Right renal pelvis (tissue), 4 donors: ENCODE results near the gene USH2A. TPM values are rescaled to one million over a fixed set of nuclear protein-coding genes. Genes with fewer than 3 reads are reported as not detected.

Experiments
- DNase-seq, 4 donors: peaks; one replicate each; pipeline ENCODE4 v3.0.0-alpha.2; 2013; ENCODE audit warnings: low read depth in 4 of 4, low spot score in 3 of 4, missing footprints in 1 of 4
- polyA plus RNA-seq, 4 donors: library from polyadenylated mRNA; unstranded; fragments of 120-200 nt; gene quantifications; one replicate each; pipeline ENCODE4 v1.2.1, GENCODE V29; 2013; ENCODE audit not compliant: insufficient read length in 4 of 4

Gene USH2A, protein sequence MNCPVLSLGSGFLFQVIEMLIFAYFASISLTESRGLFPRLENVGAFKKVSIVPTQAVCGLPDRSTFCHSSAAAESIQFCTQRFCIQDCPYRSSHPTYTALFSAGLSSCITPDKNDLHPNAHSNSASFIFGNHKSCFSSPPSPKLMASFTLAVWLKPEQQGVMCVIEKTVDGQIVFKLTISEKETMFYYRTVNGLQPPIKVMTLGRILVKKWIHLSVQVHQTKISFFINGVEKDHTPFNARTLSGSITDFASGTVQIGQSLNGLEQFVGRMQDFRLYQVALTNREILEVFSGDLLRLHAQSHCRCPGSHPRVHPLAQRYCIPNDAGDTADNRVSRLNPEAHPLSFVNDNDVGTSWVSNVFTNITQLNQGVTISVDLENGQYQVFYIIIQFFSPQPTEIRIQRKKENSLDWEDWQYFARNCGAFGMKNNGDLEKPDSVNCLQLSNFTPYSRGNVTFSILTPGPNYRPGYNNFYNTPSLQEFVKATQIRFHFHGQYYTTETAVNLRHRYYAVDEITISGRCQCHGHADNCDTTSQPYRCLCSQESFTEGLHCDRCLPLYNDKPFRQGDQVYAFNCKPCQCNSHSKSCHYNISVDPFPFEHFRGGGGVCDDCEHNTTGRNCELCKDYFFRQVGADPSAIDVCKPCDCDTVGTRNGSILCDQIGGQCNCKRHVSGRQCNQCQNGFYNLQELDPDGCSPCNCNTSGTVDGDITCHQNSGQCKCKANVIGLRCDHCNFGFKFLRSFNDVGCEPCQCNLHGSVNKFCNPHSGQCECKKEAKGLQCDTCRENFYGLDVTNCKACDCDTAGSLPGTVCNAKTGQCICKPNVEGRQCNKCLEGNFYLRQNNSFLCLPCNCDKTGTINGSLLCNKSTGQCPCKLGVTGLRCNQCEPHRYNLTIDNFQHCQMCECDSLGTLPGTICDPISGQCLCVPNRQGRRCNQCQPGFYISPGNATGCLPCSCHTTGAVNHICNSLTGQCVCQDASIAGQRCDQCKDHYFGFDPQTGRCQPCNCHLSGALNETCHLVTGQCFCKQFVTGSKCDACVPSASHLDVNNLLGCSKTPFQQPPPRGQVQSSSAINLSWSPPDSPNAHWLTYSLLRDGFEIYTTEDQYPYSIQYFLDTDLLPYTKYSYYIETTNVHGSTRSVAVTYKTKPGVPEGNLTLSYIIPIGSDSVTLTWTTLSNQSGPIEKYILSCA (N-terminal part only)
- under 1 TPM; 0.21 to 0.52 (median 0.27) TPM for polyA plus RNA-seq

DNA sequence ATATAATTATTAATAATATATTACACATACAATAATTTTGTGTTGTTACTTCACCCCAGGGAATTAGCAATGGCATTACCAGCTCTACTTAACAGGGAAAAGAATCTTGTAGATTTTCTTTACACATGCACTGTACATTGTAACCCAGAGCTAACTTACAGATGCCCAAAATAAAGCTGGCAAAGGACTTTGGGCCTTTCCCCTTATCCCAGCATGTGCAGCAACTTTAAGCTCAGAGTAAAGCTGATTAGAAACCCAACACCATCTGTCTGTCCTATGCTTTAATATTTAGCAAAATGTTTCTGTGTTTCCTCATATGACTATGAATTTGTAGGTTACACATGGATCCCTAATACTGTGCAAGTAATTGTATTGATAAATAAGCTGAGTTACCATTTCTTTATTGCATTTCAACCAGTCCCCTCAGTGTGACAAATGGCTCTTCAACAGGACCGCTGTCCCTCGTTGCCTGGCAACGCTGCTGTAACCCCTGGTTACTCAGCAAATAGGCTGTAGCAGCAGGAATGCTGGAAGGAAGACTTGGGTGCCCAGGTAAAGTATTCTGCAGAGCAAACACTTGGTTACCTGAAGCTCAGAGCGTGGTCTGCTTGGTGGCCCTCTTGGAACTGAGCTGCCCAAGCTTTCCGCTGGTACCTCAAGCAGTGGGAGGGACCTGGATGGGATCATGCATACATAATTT is at the start of gene USH2A:
USH2A (minus strand) TSS at position 628 of the 700 bp plus-strand sequence. CDS start 1,112 bp downstream, outside the sequence.
- peak in 2 of 4 donors; percentile 2 to 4 for DNase-seq

DNA sequence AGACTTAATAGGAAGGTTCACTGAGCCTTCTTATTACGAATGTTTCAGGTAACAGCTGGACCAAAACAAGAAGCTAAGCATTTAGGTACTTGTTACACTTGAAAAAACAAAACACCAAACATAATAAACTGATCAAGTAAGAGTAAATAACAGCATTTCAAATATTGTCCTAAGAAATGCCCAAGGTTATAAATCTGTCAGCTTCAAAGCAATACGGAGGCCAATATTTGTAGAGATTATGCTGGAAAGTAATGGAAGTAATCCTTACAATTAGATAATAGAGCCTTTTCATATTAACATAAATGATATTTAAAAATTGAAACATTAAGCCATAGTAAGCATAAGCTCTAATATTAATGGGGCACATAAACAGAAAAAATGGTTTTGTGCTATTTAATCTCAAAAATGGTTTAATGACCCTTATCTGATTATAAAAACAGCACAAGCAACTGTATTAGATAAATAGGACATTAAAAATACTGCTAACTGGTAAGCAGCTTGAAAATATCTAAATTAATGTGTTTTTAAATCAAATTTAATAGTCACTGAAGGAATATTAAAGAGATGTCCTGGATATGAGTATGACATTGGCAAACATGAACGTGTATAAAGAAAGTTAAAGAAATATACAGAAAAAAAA is 43.0 kb upstream of the USH2A start:
- DNase-seq: no peak

DNA sequence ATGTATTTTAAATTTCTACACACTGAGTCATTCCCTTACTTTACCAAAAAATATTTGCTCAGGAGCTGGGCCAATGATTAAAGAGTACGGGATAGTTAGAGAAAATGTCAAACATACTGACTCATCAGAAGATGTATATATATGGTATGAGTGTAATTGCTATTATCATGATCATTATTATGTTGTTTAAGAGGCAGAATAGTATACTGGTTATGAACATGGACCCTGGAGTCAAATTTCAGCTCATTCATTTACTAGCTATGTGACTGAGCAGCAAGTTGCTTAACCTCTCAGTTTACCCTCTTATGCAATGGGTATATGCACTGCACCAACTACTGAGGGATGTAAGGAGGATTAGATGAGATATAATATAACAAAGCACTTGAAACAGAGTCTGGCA is 41.2 kb upstream of the USH2A start:
- no peak for DNase-seq

- DNase-seq: no peak
Measured at GRCh38 chr1:216462066-216462775, 39.0 kb upstream of the USH2A start.

DNA sequence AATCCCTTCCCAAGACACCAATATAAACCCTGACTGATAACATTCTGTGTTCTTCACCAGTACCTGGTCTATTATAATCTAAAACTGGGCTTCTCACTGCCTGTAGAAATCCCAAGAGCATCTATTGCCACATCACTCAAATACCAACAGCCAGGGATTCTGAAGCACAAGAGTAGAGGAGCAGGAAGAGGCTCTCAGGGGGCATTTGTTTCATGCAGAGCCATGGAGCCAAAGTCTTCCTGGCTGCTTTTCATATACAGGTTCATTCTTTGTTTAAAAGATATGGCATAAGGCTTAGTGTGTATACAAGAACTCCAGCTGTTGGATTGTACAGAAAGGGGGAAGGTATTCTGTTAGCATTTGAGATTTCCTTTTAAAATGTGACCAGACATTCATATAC is 38.2 kb upstream of the USH2A start:
- DNase-seq: no peak

GRCh38 chr1:216459651-216460207 is 36.5 kb upstream of the USH2A start:
- no peak for DNase-seq

- no peak for DNase-seq
Measured at GRCh38 chr1:216458812-216459211, 35.6 kb upstream of the USH2A start.

DNA sequence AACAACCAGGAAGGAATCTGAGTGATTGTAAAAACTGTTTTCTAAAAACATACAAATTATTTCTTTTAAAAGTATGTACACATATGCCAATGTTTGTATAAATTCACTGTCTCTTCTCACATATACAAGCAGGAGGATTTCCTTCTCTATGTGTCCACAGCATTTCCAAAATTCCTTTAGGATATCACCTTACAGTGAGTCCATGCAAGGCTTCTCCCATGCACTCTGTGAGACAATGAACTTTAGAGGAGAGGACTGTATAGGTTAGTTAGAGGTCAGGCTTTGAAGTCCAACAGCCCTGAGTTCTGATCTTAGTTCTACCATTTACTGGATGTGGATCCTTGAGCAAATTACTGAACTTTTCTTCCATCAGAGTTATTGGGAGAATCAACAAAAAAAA is 34.1 kb upstream of the USH2A start:
- DNase-seq: no peak

DNA sequence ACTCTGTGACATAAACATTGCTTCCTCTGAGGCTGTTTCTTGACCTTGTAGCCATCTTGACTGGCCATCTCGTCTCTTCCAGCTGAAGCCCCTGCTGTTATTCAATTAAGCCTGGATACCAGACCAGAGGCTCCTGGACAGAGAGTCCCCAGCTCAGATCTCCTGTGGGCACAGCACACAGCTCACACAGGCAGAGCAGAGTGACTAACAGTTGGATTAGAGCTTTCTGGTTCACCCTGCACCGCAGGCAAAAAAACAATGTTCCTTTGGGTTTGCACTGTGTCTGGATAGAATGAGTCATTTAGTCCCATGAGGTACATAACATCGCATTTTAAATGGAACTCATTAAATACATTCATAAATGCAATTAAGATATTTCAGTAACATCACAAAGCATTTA is 33.4 kb upstream of the USH2A start:
- no peak for DNase-seq

GRCh38 chr1:216453777-216454176 is 30.5 kb upstream of the USH2A start:
- no peak for DNase-seq

DNA sequence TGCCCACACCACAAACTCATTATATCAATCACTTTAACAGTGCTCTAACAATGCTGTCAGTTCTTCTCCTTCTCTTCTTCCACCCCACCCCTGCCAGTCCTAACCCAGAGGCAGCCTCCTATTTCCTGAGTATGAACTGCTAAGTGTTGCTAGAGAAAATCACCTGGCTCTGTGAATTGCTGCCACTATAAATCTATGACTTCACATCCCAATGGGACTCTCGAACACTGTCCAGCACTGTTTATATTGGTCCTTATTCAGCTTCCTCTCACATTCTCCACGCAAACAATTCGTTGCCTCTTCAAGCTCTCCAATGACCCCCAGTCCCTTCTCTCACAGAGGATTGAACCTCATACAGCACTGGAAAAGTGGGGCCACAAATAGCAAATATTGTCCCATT is 27.0 kb upstream of the USH2A start:
- no peak for DNase-seq

GRCh38 chr1:216448011-216448510 is 24.8 kb upstream of the USH2A start:
- no peak for DNase-seq

DNA sequence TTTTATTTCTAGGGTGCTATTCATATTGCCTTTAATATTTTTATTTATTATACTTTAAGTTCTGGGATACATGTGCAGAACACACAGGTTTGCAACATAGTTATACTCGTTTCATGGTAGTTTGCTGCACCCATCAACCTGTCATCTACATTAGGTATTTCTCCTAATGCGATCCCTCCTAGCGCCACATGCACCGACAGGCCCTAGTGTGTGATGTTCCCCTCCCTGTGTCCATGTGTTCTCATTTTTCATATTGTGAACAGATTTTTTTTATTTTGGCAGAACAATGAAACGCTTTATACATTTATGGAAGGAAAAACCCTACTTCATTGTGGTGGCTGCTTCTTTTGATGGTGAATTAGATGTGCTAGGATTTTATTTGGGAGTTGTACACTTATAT is 14.4 kb upstream of the USH2A start:
- DNase-seq: no peak

DNA sequence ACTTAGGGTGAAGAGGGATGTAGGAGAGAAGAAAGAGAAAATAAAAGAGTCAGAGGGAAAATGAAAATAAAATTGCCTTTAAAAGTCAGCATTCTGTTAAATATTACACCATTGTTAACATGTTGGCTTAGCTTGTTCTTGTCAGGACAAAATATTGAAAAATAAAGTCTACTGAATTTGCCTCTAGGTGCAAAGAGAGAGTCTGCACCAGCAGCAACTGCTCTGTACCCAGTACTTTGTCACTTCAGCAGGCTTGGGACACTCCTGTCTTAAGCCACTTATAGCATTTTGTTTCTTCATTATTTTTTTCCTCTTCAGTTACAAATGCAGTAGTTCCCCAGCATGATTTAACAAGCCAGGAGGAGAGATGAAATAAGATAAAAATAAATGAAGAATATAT is 11.0 kb upstream of the USH2A start:
- DNase-seq: no peak

GRCh38 chr1:216433175-216433574 is 9.9 kb upstream of the USH2A start:
- no peak for DNase-seq

DNA sequence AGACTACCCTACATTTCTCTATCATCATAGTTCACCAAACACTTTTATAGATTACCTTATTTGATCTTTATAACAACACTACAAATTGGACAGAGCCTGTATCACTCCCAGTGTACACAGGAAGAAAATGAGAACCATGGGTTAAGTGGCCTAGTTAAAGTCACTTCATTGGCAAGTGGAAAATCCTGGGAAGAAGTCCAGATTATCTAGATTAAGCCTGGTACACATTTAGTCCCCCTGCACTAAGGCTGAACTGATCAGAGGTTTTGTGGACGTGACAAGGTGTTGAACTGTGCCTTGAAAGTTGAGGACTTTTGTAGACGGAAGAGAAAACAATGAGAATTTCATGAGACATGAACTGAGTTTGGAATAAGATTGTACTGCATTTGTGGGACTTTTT is 7.5 kb upstream of the USH2A start:
- no peak for DNase-seq

GRCh38 chr1:216425577-216425976 is 2.3 kb upstream of the USH2A start:
- DNase-seq: no peak

GRCh38 chr1:216420746-216421145 is 2.5 kb downstream of the USH2A start:
- no peak for DNase-seq

DNA sequence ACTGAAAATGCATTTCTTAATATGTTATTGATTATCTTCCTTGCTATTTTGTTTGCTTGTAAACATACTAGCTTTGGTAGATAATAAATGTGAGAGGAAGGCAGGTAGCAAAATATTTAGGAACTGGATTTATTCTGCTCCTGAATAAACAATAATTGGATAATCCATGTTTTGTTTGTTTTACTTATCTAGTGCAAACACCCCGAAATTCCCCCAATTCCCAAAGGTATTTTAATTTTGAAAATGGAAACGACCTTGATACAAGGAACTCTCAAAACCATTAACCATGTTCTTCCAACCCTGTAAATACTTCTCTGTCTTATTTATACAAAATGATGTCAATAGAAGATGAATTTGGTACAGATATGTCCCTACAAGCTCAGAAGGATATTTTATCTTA is 3.0 kb downstream of the USH2A start:
- no peak for DNase-seq
